ENCODE data around the gene SGMS1.

GRCh38 chr10:50334273-50334672, 289.5 kb downstream of the SGMS1 start:
- TF ChIP-seq, protein P1, sequence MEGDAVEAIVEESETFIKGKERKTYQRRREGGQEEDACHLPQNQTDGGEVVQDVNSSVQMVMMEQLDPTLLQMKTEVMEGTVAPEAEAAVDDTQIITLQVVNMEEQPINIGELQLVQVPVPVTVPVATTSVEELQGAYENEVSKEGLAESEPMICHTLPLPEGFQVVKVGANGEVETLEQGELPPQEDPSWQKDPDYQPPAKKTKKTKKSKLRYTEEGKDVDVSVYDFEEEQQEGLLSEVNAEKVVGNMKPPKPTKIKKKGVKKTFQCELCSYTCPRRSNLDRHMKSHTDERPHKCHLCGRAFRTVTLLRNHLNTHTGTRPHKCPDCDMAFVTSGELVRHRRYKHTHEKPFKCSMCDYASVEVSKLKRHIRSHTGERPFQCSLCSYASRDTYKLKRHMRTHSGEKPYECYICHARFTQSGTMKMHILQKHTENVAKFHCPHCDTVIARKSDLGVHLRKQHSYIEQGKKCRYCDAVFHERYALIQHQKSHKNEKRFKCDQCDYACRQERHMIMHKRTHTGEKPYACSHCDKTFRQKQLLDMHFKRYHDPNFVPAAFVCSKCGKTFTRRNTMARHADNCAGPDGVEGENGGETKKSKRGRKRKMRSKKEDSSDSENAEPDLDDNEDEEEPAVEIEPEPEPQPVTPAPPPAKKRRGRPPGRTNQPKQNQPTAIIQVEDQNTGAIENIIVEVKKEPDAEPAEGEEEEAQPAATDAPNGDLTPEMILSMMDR (IDR thresholded peaks at IDR 0.05), result no peak
- TF ChIP-seq POLR2A (IDR thresholded peaks at IDR 0.05), result no peak

Data from testis (tissue), 2 donors.